Measurements from ENCODE around the gene C6orf52. TPM values are rescaled to one million over a fixed set of nuclear protein-coding genes. Genes with fewer than 3 reads are reported as not detected.
A peak's percentile ranks its signal among the peaks of the same experiment; 100 is the strongest.

The C6orf52 gene
- total RNA-seq, 2 experiments from 2014 or later = not detected

DNA sequence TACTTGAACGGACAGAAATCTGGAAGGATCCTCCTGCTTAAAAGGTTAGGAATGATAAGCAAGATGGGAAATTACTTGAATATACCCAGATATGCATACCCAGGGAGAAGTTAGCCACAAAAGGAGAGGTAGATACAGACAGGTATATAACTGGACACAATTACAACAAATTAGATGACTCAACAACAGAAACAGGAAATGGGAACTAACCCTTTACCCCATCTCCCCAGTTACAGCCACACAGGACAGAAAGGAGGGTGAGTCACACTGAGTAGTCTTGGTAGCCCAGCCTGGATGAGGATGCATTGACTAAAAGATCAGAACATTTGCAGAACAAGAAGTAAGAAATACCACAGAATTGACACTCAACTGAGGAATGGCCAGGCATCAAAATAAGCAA lies 61.2 kb downstream of the C6orf52 start:
- DNase-seq (peak in 3 of 14 experiments; percentile 3 to 63 (median 57)), ATAC-seq (ENCODE audit: poor library complexity) (no peak)
- Histone ChIP-seq H3K27me3 (ENCODE audit: control insufficient read depth in 1 of 2, insufficient read depth in 2 of 2, low read length in 2 of 2) (no peaks in the 10 kb centered on the region), H3K36me3 (ENCODE audit: insufficient read depth, low read length) (no peaks in the 10 kb centered on the region), H3K27ac (ENCODE audit: low read depth in 1 of 2, low read length in 2 of 2) (no peak overlapping the region), H3K4me1 (ENCODE audit: insufficient read depth, low read length) (no peaks in the 10 kb centered on the region), H3K4me3 (ENCODE audit: low read length) (no peak overlapping the region), H3K9me3 (ENCODE audit: control insufficient read depth in 1 of 2, insufficient read depth in 1 of 2, low read length in 2 of 2) (no peaks in the 10 kb centered on the region)
- Mint-ChIP-seq H3K27me3 (no peaks in the 10 kb centered on the region), H3K9me3 (no peaks in the 10 kb centered on the region), H3K36me3 (ENCODE audit: low read depth) (no peaks in the 10 kb centered on the region), H3K27ac (no peak overlapping the region), H3K4me1 (ENCODE audit: low read depth) (no peaks in the 10 kb centered on the region), H3K4me3 (no peak overlapping the region)
- intact Hi-C loops (cut with DNase I, micrococcal nuclease) = no loop called here
- CTCF ChIA-PET = interaction anchor here (1.0 kb wide), 1 partner anchor 8 kb away, joined by 3 read pairs; no protein-coding TSS in a partner anchor
- POLR2A ChIA-PET = no interaction called here
- TF ChIP-seq, protein P1, sequence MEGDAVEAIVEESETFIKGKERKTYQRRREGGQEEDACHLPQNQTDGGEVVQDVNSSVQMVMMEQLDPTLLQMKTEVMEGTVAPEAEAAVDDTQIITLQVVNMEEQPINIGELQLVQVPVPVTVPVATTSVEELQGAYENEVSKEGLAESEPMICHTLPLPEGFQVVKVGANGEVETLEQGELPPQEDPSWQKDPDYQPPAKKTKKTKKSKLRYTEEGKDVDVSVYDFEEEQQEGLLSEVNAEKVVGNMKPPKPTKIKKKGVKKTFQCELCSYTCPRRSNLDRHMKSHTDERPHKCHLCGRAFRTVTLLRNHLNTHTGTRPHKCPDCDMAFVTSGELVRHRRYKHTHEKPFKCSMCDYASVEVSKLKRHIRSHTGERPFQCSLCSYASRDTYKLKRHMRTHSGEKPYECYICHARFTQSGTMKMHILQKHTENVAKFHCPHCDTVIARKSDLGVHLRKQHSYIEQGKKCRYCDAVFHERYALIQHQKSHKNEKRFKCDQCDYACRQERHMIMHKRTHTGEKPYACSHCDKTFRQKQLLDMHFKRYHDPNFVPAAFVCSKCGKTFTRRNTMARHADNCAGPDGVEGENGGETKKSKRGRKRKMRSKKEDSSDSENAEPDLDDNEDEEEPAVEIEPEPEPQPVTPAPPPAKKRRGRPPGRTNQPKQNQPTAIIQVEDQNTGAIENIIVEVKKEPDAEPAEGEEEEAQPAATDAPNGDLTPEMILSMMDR (IDR thresholded peaks at IDR 0.05) = no peak

DNA sequence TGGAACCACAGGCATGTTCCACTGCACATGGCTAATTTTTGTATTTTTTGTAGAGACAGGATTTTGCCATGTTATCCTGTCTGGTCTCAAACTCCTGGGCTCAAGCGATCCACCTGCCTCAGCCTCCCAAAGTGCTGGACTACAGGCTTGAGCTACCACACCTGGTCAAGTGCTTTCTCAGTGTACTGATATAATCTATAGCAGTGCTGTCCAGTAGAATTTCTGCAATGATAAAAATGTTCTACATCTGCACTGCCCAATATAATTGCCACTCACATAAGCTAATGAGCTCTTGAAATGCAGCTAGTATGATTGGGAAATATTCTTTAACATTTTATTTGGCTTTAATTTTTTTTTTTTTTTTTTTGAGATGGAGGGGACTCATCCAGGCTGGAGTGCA lies 64.2 kb downstream of the C6orf52 start:
- Mint-ChIP-seq H3K9me3 (no peaks in the 10 kb centered on the region), H3K36me3 (ENCODE audit: low read depth) (peaks cover 15% of the 10 kb centered on the region), H3K27ac (no peak overlapping the region), H3K4me3 (no peak overlapping the region), H3K4me1 (ENCODE audit: low read depth) (no peaks in the 10 kb centered on the region), H3K27me3 (no peaks in the 10 kb centered on the region)
- ChIA-PET CTCF (no interaction called here), POLR2A (no interaction called here)
- Histone ChIP-seq H3K4me3 (ENCODE audit: low read length) (no peak overlapping the region), H3K4me1 (ENCODE audit: insufficient read depth, low read length) (no peaks in the 10 kb centered on the region), H3K27me3 (ENCODE audit: control insufficient read depth in 1 of 2, insufficient read depth in 2 of 2, low read length in 2 of 2) (no peaks in the 10 kb centered on the region), H3K9me3 (ENCODE audit: control insufficient read depth in 1 of 2, insufficient read depth in 1 of 2, low read length in 2 of 2) (no peaks in the 10 kb centered on the region), H3K27ac (ENCODE audit: low read depth in 1 of 2, low read length in 2 of 2) (no peak overlapping the region), H3K36me3 (ENCODE audit: insufficient read depth, low read length) (no peaks in the 10 kb centered on the region)
- no peak for DNase-seq
- ATAC-seq (ENCODE audit: poor library complexity) = no peak
- TF ChIP-seq, protein P1 (IDR thresholded peaks at IDR 0.05) = no peak
- intact Hi-C loops (cut with DNase I, micrococcal nuclease) = no loop called here

DNA sequence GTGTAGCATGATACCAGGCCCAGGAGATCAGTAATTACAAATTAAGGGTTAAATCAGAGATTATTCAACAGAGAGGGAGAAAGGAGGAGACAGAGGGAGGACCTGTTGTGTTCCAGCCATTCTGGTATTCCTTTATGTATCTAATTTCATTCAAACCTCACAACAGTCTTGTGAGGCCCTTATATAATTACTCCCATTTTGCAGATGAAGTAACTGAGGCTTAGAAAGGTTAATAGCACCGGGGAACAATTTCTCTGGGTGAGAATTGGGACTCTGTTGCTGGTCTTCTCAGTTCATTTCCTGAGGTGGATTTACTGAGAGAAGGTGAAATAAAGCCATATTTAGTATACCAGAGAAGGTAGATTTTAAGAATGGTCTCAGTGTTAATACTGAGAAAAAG lies 66.6 kb downstream of the C6orf52 start:
- Histone ChIP-seq H3K4me1 (ENCODE audit: insufficient read depth, low read length) (no peaks in the 10 kb centered on the region), H3K27ac (ENCODE audit: low read depth in 1 of 2, low read length in 2 of 2) (no peak overlapping the region), H3K9me3 (ENCODE audit: control insufficient read depth in 1 of 2, insufficient read depth in 1 of 2, low read length in 2 of 2) (no peaks in the 10 kb centered on the region), H3K36me3 (ENCODE audit: insufficient read depth, low read length) (no peaks in the 10 kb centered on the region), H3K27me3 (ENCODE audit: control insufficient read depth in 1 of 2, insufficient read depth in 2 of 2, low read length in 2 of 2) (no peaks in the 10 kb centered on the region), H3K4me3 (ENCODE audit: low read length) (no peak overlapping the region)
- Mint-ChIP-seq H3K27ac (no peak overlapping the region), H3K36me3 (ENCODE audit: low read depth) (peaks cover 37% of the 10 kb centered on the region), H3K4me1 (ENCODE audit: low read depth) (no peaks in the 10 kb centered on the region), H3K4me3 (no peak overlapping the region), H3K9me3 (no peaks in the 10 kb centered on the region), H3K27me3 (no peaks in the 10 kb centered on the region)
- no peak for ATAC-seq (ENCODE audit: poor library complexity)
- intact Hi-C loops (cut with DNase I, micrococcal nuclease) = no loop called here
- ChIA-PET POLR2A (no interaction called here), CTCF (no interaction called here)
- TF ChIP-seq, protein P1 (IDR thresholded peaks at IDR 0.05) = no peak
- DNase-seq = no peak
